ENCODE results near the gene ARHGAP18. TPM values are rescaled to one million over a fixed set of nuclear protein-coding genes. Genes with fewer than 3 reads are reported as not detected.

ARHGAP18 gene
- total RNA-seq, 1 donor from 2014 or later = 7.9 TPM

DNA sequence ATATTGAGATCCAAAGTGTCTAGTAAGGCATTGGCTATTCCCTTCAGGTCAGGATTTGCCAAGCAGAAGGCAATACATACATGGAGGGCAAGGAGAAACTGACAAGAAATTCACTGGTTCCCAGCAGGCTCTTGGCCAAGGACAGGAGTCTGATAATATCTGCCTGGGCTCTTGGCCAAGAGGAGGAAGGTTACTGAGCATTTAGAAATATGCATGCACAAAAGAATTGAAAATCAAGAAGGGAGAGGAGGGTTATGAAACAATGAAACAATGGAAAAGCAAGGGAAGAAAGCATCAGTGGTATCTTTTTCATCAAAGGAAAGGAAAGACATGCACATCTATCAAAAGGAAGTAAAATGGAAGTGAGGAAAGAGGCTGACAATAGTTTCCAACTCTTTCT, 42.4 kb downstream of the ARHGAP18 start:
- Mint-ChIP-seq H3K9me3 (no peaks in the 10 kb centered on the region), H3K4me1 (peaks cover 21% of the 10 kb centered on the region), H3K36me3 (ENCODE audit: low read depth) (no peaks in the 10 kb centered on the region), H3K4me3 (no peak overlapping the region), H3K27ac (no peak overlapping the region), H3K27me3 (no peaks in the 10 kb centered on the region)
- ChIA-PET CTCF (no interaction called here), POLR2A (no interaction called here)
- DNase-seq (no peak), ATAC-seq (ENCODE audit: low read depth) (no peak)
- intact Hi-C loops (cut with micrococcal nuclease) = no loop called here
- TF ChIP-seq, protein P1, sequence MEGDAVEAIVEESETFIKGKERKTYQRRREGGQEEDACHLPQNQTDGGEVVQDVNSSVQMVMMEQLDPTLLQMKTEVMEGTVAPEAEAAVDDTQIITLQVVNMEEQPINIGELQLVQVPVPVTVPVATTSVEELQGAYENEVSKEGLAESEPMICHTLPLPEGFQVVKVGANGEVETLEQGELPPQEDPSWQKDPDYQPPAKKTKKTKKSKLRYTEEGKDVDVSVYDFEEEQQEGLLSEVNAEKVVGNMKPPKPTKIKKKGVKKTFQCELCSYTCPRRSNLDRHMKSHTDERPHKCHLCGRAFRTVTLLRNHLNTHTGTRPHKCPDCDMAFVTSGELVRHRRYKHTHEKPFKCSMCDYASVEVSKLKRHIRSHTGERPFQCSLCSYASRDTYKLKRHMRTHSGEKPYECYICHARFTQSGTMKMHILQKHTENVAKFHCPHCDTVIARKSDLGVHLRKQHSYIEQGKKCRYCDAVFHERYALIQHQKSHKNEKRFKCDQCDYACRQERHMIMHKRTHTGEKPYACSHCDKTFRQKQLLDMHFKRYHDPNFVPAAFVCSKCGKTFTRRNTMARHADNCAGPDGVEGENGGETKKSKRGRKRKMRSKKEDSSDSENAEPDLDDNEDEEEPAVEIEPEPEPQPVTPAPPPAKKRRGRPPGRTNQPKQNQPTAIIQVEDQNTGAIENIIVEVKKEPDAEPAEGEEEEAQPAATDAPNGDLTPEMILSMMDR (IDR thresholded peaks at IDR 0.05) = no peak

DNA sequence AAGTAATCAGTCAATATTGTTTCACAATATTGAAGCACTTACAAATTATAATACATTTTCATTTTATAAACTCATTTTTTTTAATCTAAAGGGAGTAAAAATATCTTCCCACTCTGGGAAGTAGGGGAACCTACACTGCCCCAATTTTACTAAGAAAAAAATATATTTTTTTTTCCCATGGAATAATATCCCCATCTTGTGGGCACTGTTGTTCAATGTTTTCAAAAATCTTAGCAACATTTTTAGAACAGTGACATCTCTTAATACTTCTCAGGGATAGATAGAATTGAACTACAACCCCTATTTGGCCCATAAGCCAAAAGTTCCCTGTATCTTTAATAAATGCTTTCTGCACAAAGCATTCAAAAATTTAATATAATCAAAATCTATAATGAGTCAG, 42.9 kb downstream of the ARHGAP18 start:
- H3K4me1 Mint-ChIP-seq = peaks cover 15% of the 10 kb centered on the region

DNA sequence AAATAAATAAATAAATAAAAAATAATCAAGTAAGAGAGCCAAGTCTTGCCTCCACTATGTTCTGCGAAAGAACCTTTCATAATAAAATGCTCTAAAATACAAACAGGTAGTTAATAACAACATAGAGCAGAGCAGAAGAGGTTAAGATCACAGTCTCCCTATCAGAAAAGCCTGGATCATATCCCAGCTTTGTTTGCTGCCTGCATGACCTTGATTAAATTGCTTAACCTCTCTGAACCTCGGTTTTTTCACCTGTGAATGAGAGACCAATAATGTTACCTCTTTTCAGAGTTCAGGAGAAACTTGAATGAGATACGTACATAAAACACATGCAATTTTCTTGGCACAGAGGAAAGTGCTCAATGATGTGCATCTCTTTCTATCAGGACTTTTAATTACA, 44.4 kb downstream of the ARHGAP18 start:
- Mint-ChIP-seq H3K27ac (no peak overlapping the region), H3K27me3 (no peaks in the 10 kb centered on the region), H3K9me3 (no peaks in the 10 kb centered on the region), H3K36me3 (ENCODE audit: low read depth) (no peaks in the 10 kb centered on the region), H3K4me3 (no peak overlapping the region), H3K4me1 (peaks cover 5% of the 10 kb centered on the region)
- CTCF ChIA-PET = no interaction called here
- TF ChIP-seq, protein P1 (IDR thresholded peaks at IDR 0.05) = no peak
- intact Hi-C loops (cut with micrococcal nuclease) = no loop called here
- ATAC-seq (ENCODE audit: low read depth) = no peak
- POLR2A ChIA-PET = no interaction called here
- DNase-seq = no peak

More for the DNA sequence above, 42.9 kb downstream of the ARHGAP18 start:
- DNase-seq (no peak), ATAC-seq (ENCODE audit: low read depth) (no peak)
- Mint-ChIP-seq H3K27ac (no peak overlapping the region), H3K9me3 (no peaks in the 10 kb centered on the region), H3K27me3 (no peaks in the 10 kb centered on the region), H3K4me3 (no peak overlapping the region), H3K36me3 (ENCODE audit: low read depth) (no peaks in the 10 kb centered on the region)
- intact Hi-C loops (cut with micrococcal nuclease) = no loop called here
- POLR2A ChIA-PET = no interaction called here
- CTCF ChIA-PET = no interaction called here
- TF ChIP-seq, protein P1 (IDR thresholded peaks at IDR 0.05) = no peak

DNA sequence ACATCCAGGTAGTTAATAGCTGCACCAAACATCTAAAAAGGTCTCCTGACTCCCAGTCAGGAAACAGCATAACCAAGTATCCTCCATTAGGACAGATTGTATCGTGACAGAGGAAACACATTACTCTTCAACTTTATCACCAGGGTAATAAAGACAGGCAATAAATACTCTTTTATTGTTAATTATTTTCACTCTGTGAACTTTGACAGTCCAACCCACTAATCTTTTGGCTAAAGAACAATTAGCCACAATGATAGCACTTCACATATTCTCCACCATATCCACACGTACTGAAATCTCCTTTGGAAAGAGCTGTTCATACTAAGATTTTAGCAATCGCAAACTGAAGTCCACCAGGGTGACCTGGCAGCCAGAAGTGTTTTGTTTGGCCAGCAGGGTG, 46.4 kb downstream of the ARHGAP18 start:
- Mint-ChIP-seq H3K27ac (no peak overlapping the region), H3K4me3 (no peak overlapping the region), H3K4me1 (peaks cover 5% of the 10 kb centered on the region), H3K9me3 (no peaks in the 10 kb centered on the region), H3K36me3 (ENCODE audit: low read depth) (no peaks in the 10 kb centered on the region), H3K27me3 (no peaks in the 10 kb centered on the region)
- TF ChIP-seq, protein P1 (IDR thresholded peaks at IDR 0.05) = no peak
- ChIA-PET POLR2A (no interaction called here), CTCF (no interaction called here)
- intact Hi-C loops (cut with micrococcal nuclease) = no loop called here
- ATAC-seq (ENCODE audit: low read depth) = no peak
- no peak for DNase-seq

DNA sequence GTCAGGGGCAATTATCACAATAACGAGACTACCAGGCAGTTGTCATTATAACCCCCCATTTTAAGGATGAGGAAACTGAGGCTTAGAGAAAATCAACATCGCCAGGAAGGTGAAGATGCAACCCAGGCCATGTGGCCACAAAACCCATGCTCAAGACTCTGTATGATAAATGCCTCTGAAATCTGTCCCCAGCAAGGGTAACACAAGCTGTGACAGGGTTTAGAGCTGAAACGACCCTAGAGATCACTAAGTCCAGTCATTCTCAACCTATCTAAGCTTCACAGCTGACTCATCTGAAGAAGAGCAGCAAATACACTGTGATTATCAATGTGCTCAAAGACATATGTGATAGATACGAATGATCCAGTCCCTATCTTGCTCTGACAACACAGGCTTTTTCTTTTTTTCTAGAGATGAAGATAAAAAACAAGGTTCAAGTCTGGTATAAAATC, 47.0 kb downstream of the ARHGAP18 start:
- no peaks in the 10 kb centered on the region for H3K36me3 Mint-ChIP-seq (ENCODE audit: low read depth)
- H3K27me3 Mint-ChIP-seq = no peaks in the 10 kb centered on the region
- H3K9me3 Mint-ChIP-seq = no peaks in the 10 kb centered on the region
- no peak overlapping the region for H3K27ac Mint-ChIP-seq
- ATAC-seq (ENCODE audit: low read depth) (no peak), DNase-seq (no peak)
- intact Hi-C loops (cut with micrococcal nuclease) = no loop called here
- ChIA-PET CTCF (no interaction called here), POLR2A (no interaction called here)
- H3K4me1 Mint-ChIP-seq = peaks cover 5% of the 10 kb centered on the region
- TF ChIP-seq, protein P1 (IDR thresholded peaks at IDR 0.05) = no peak
- no peak overlapping the region for H3K4me3 Mint-ChIP-seq
